GM18861 (cell line): ENCODE results near the gene IGSF23.
"Not testable (repeated sequence)": the region's sequence is repeated elsewhere in the genome, so short reads cannot be mapped to it uniquely, and the experiment has no call there.

Experiments
- ATAC-seq: cut with Tn5 transposase; IDR thresholded peaks from one replicate; pipeline ENCODE4 v1.9.1; 2021; ENCODE audit not compliant: unreplicated experiment

IGSF23 gene

DNA sequence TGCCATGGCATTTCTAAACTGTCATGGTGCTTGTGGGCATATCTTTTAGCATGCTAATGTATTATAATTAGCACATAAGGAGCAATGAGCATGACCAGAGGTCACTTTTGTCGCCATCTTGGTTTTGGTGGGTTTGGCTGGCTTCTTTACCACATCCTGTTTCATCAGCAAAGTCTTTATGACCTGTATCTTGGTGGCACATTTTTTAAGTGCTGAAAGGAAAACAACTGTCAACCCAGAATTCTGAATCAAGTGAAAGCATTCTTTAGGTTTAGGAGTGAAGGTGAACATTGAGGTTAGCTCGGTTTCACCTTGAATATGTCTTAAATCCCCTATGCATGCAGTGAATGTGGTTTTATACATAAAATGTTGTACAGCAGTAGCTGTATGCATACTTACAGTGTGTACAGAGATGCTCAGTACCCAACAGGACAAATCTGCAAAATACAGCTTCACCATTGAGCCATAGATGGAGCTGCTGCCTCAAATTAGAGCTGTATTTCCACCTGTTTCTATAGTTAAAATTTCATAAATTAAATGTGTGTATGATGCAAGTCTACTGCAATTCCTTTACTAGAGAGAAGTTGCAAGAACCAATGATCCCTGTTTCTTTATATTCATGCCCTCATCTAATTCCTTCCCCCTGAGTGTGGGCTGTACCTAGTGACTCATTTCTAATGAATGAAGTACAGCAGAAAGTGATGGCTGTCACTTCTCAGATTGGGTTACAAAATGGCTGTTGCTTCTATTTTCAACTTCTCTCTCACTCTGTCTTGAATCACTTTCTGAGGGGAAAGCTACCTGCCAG lies 25.2 kb upstream of the IGSF23 start:
- ATAC-seq: no peak

DNA sequence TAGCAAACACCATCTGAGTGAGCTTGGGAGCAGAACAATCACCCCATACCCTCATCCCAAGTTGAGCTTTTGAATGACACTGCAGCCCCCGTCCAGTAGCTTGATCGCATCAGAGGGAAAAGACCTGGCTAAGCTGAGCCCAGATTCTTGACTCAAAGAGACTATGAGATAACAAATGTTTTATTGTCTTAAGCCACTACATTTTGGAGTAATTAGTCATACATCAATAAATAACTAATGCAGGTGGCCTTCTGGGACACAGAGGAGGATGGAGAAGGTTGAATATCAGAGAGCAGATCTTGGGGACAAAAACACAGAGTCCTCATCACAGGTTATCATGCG lies 24.6 kb upstream of the IGSF23 start:
- ATAC-seq: no peak

GRCh38 chr19:44590245-44591059 lies 22.9 kb upstream of the IGSF23 start:
- ATAC-seq: no peak

DNA sequence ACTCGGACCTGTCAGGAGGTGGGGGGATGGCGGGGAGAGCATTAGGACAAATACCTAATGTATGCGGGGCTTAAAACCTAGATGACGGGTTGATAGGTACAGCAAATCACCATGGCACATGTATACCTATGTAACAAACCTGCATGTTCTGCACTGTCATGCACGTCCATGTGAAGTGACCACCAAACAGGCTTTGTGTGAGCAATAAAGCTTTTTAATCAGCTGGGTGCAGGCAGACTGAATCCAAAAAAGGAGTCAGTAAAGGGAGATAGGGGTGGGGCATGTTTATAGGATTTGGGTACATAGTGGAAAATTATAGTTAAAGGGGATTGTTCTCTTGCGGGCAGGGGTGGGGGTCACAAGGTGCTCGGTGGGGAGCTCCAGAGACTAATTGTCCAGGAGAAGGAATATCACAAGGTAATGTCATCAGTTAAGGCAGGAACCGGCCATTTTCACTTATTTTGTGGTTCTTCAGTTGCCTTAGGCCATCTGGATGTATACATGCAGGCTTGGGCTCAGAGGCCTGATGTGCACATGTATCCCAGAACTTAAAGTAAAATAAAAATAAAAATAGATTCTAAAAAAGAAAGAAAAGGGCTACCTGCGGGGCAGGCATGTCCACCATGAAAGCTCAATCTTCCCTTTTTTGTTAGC lies 21.9 kb upstream of the IGSF23 start:
- not testable (repeated sequence) for ATAC-seq

DNA sequence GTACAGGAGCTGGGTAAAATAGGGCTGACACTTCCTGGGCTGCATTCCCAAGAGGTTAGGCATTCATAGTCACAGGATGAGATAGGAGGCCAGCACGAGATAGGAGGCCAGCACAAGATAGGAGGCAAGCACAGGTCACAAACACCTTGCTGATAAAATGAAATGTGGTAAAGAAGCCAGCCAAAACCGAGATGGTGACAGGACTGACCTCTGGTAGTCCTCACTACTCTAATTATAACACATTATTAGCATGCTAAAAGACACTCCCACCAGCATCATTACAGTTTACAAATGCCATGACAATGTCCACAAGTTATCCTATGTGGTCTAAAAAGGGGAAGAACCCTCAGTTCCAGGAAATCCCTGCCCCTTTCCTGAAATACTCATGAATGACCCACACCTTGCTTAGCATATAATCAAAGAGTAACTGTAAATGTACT lies 20.9 kb upstream of the IGSF23 start:
- ATAC-seq: no peak

GRCh38 chr19:44593294-44593693 lies 20.1 kb upstream of the IGSF23 start:
- ATAC-seq: no peak

DNA sequence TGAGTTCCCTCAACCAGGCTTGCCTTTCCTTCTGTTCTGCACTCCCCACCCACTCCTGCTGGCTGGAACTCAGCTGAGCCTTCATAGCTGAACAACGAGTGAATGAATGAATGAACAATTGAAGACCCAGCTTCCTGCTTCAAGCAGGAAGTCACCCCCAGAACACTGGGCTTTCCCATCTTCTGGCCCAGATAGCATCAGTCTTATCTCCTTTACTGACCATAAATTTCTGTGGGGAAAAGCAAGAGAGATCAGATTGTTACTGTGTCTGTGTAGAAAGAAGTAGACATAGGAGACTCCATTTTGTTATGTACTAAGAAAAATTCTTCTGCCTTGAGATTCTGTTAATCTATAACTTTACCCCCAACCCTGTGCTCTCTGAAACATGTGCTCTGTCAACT lies 19.5 kb upstream of the IGSF23 start:
- not testable (repeated sequence) for ATAC-seq

DNA sequence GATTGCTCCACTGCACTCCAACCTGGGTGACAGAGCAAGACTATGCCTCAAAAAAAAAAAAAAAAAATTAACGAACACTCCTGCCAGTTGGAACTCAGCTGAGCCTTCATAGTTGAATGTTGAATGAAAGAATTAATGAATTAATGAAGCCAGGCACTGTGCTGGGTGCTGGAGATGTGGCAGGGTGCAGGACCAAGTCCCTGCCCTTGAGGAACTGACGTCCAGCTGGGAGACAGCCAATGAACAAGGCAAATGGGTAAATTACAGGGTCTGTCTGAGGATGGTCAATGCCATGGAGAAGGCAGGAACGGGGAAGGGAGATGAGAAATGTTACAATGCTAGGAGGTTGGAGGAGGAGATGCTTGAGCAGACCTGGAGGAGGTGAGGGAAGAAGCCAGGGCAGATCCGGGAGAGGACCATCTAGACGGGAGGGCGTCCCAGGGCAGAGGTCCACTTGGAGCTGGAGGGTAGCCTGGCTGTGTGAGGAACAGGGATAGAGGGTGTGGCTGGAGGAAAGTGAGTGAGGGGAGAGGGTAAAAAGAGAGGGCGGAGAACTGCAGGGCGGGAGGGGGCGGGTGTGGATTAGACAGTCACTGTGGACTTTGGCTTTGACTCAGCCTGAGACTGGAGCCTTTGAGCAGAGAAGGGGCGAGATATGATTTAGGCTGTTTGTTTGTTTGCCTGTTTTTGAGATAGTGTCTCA lies 16.8 kb upstream of the IGSF23 start:
- no peak for ATAC-seq

DNA sequence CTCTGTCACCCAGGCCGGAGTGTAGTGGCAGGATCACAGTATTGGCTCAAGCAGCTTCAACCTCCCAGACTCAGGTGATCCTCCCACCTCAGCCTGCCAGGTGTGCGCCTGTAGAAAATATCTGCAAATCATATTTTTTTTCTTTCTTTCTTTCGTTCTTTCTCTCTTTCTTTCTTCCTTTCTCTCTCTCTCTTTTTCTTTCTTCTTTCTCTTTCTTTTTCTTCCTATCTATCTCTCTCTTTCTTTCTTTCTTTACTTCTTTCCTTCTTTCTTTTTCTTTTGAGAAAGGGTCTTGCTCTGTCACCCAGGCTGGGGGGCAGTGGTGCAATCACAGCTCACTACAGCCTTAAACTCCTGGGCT lies 16.3 kb upstream of the IGSF23 start:
- no peak for ATAC-seq

DNA sequence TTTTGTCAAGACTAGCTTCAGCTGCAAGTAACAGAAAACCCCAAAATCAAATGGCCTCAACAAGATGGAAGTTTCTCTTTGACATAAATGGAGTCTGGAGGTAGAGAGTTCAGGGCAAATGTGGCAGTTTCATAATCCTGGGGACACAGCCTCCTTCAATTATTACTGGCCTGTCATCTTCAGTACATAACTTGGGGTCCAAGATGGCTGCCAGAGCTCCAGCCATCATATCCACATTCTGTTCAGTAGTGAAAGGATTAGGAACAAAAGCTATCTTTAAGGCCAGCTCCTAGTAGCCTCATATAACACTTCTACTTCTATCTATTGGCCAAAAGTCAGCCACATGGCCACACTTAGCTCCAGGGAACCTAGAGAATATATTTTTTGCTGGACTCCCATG lies 15.0 kb upstream of the IGSF23 start:
- no peak for ATAC-seq

GRCh38 chr19:44598880-44599279 lies 14.5 kb upstream of the IGSF23 start:
- ATAC-seq: no peak

DNA sequence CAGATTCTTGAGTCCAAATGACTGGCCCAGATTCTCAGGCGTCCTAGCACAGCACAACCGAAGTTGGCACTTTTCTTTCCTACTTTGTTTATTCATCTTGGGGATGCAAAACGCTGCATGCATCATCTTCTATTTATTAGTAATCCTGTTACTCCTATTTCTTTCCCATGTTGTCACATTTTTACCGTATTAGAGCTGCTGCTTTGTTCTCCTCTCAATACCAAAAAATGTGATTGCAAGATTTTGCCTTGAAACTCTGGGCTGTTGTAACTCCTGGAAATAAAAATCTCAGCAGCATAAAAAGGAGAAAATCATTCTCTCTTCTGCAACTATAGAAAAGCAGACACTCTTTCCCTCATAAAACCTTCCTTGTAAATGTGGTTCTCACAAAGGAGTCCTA lies 12.9 kb upstream of the IGSF23 start:
- no peak for ATAC-seq

DNA sequence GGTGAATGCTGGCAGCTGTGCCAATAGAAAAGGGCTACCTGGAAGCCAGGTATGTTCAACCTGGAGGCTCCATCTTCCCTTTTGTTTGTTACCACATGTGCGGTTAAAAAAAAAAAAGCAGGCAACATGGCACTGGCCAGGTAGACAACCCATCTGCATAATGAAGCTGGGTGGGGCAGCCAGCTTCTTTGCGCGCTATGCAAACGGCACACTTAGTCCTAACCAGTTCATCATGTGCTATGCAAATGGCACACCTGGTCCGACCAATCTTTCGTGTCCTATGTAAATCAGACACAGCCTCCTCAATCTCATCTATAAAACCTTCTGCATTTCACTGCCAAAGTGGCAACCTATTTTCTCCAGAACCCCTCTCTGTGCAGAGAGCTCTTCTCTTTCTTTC lies 11.3 kb upstream of the IGSF23 start:
- ATAC-seq: no peak

GRCh38 chr19:44603201-44603945 lies 10.0 kb upstream of the IGSF23 start:
- ATAC-seq: no peak

GRCh38 chr19:44604241-44604640 lies 9.1 kb upstream of the IGSF23 start:
- no peak for ATAC-seq

- no peak for ATAC-seq
Observed at GRCh38 chr19:44605547-44605946, 7.8 kb upstream of the IGSF23 start.

DNA sequence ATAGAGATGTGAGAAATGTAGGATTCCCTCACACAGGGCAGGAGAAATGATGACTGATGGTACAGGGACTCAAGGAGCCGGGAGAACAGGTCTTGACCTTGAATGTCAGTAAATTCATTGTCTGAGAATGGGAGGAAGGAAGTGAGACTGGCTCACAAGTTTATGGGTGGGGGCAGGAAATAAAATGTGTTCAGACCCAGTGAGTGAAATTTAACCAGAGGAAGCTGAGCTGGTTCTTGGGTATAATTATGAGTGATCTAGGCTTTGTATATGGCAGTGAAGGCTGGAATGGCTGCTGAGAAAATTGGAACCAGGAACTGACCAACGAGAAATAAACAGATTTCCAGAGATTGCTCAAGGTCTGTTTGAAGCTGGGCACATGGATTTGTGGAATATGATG lies 6.3 kb upstream of the IGSF23 start:
- no peak for ATAC-seq

DNA sequence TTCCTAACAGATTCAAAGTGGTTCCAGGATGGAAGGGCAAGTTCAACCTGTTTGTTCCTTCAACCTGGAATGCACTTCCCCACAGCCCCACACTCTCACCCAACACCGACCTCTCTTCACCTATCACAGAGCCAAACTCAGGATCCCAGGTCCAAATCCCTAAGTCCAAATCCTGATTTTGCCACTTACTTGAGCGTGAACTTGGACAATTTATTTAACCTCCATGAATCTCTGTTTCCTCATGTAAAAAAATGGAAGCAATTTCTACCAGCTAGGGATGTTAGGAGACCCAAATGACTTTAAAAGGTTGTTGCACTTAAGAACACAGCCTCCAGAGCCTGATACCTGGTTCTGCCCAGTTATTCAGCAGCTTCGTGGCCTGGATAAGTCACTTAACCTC lies 5.4 kb upstream of the IGSF23 start:
- no peak for ATAC-seq

DNA sequence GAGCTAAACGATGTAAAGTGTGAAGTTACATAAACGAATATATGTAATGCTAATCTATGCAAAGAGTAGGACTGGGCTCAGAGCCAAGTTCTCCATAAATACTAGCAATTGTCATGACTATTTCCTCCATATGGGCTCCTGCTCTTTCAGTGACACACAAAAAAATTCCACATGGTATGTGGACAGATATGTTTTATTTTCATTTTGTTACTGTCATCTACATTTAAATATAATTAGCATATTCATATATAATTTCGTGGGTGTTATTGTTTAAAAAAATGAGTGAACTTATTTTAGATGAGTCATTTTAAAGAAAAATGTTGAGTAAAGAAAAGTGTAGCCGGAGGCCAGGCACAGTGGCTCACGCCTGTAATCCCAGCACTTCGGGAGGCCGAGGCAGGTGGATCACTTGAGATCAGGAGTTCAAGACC lies 5.0 kb upstream of the IGSF23 start:
- no peak for ATAC-seq

DNA sequence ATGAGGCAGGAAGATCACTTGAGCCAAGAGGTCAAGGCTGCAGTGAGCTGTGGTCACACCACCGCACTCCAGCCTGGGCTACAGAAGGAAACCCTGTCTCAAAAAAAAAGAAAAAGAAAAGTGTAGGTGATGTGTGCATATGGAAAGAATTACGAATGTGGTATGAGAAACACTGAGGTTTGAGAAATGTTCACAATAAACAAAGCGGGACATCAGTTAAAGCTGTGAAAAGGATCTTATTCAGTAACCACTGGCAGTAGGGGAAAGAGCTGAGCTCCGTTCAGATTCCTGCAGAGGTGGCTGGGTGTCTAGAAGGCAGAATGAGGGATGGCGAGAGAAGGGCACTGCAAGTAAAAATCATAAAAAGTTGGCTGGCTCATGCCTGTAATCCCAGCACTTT lies 4.1 kb upstream of the IGSF23 start:
- ATAC-seq: no peak

GRCh38 chr19:44610497-44610896 lies 2.9 kb upstream of the IGSF23 start:
- not testable (repeated sequence) for ATAC-seq
